Neural cell (in vitro differentiated cells): ENCODE measurements around the gene DENND5A. TPM values are rescaled to one million over a fixed set of nuclear protein-coding genes. Genes with fewer than 3 reads are reported as not detected.

ENCODE experiments used
- H2AFZ ChIP-seq: fragments of 200-600, 300-800 bp; sonication (generic), shearing (Covaris generic); 2 replicates; pipeline ENCODE4 v1.6.0; 2014; ENCODE audit warnings: low read depth, mild to moderate bottlenecking, antibody characterized with exemption, low read length, moderate library complexity
- H3F3A ChIP-seq: fragments of 200-600 bp; shearing (Covaris generic); 2 replicates; pipeline ENCODE4 v1.6.1; 2016; ENCODE audit warnings: mild to moderate bottlenecking, moderate library complexity, mixed read lengths, antibody characterized with exemption, low read length; ENCODE audit not compliant: insufficient read depth, poor library complexity, severe bottlenecking
- H3K27ac ChIP-seq: fragments of 200-600, 300-800 bp; sonication (generic), shearing (Covaris generic); 2 replicates; pipeline ENCODE4 v1.5.1; 2014; ENCODE audit warnings: mild to moderate bottlenecking, low read length, moderate library complexity
- H3K27me3 ChIP-seq: fragments of 300-800, 200-600 bp; sonication (generic), shearing (Covaris generic); 2 replicates; pipeline ENCODE4 v1.6.0; 2014; ENCODE audit warnings: mild to moderate bottlenecking, low read depth, low read length, moderate library complexity; ENCODE audit not compliant: insufficient read depth
- H3K36me3 ChIP-seq: fragments of 300-800, 200-600 bp; sonication (generic), shearing (Covaris generic); 2 replicates; pipeline ENCODE4 v1.5.1; 2014; ENCODE audit warnings: mild to moderate bottlenecking, antibody characterized with exemption, low read length, moderate library complexity; ENCODE audit not compliant: insufficient read depth
- H3K4me2 ChIP-seq: fragments of 300-800, 200-600 bp; sonication (generic), shearing (Covaris generic); 2 replicates; pipeline ENCODE4 v1.6.0; 2014; ENCODE audit warnings: mild to moderate bottlenecking, low read length
- H3K4me3 ChIP-seq: fragments of 300-800, 200-600 bp; sonication (generic), shearing (Covaris generic); 2 replicates; pipeline ENCODE4 v1.5.1; 2014; ENCODE audit warnings: mild to moderate bottlenecking, low read length, moderate library complexity
- H3K79me2 ChIP-seq: fragments of 200-600 bp; shearing (Covaris generic); replicated peaks from 2 replicates; pipeline ENCODE4 v1.6.0; 2014; ENCODE audit warnings: mild to moderate bottlenecking, low read length, moderate library complexity; ENCODE audit not compliant: insufficient read depth
- H3K9ac ChIP-seq: fragments of 300-800, 200-600 bp; sonication (generic), shearing (Covaris generic); 2 replicates; pipeline ENCODE4 v1.6.1; 2016; ENCODE audit warnings: mild to moderate bottlenecking, low read length, mixed read lengths
- H3K9me2 ChIP-seq: fragments of 200-600 bp; shearing (Covaris generic); 2 replicates; pipeline ENCODE4 v1.6.1; 2016; ENCODE audit warnings: mild to moderate bottlenecking, low read length, mixed read lengths; ENCODE audit not compliant: insufficient read depth
- H3K9me3 ChIP-seq: fragments of 200-600, 300-800 bp; sonication (generic), shearing (Covaris generic); 2 replicates; pipeline ENCODE4 v1.6.1; 2016; ENCODE audit warnings: mild to moderate bottlenecking, mixed run types, low read length, moderate library complexity, mixed read lengths
- H4K20me1 ChIP-seq: fragments of 200-600 bp; shearing (Covaris generic); 2 replicates; pipeline ENCODE4 v1.6.1; 2016; ENCODE audit warnings: mild to moderate bottlenecking, mixed run types; ENCODE audit not compliant: insufficient read depth
- CTCF ChIP-seq: fragments of 450-650 bp; IDR thresholded peaks from 2 replicates; pipeline ENCODE4 v1.5.1; 2014; ENCODE audit warnings: antibody characterized with exemption, mild to moderate bottlenecking, moderate library complexity; ENCODE audit not compliant: poor library complexity, severe bottlenecking
- EP300 ChIP-seq: fragments of 450-650 bp; conservative IDR thresholded peaks from 2 replicates; pipeline ENCODE4 v1.6.1; 2014; ENCODE audit warnings: antibody characterized with exemption, mild to moderate bottlenecking, moderate library complexity; ENCODE audit not compliant: poor library complexity, severe bottlenecking
- EZH2 ChIP-seq: fragments of 200-600, 300-800 bp; shearing (Covaris generic), sonication (generic); IDR thresholded peaks from 2 replicates; pipeline ENCODE4 v1.6.1; 2014; ENCODE audit warnings: antibody characterized with exemption, low read length, borderline replicate concordance, mild to moderate bottlenecking; ENCODE audit not compliant: insufficient read depth, poor library complexity, severe bottlenecking
- MXI1 ChIP-seq: fragments of 450-650 bp; conservative IDR thresholded peaks from 2 replicates; pipeline ENCODE4 v1.6.1; 2014; ENCODE audit warnings: antibody characterized with exemption, mild to moderate bottlenecking; ENCODE audit not compliant: poor library complexity, severe bottlenecking
- POLR2AphosphoS5 ChIP-seq: IDR thresholded peaks from 2 replicates; pipeline ENCODE4 v1.6.1; 2012
- RAD21 ChIP-seq: fragments of 450-650 bp; conservative IDR thresholded peaks from 2 replicates; pipeline ENCODE4 v1.6.1; 2014; ENCODE audit warnings: antibody characterized with exemption, mild to moderate bottlenecking, moderate library complexity
- REST ChIP-seq: IDR thresholded peaks from 2 replicates; pipeline ENCODE4 v1.6.1; 2012; ENCODE audit warnings: borderline replicate concordance
- SMC3 ChIP-seq: fragments of 450-650 bp; conservative IDR thresholded peaks from 2 replicates; pipeline ENCODE4 v1.6.1; 2014; ENCODE audit warnings: antibody characterized with exemption, mild to moderate bottlenecking, moderate library complexity; ENCODE audit not compliant: poor library complexity
- TAF1 ChIP-seq: IDR thresholded peaks from 2 replicates; pipeline ENCODE4 v1.6.1; 2012; ENCODE audit warnings: low read depth
- polyA plus RNA-seq: library from polyadenylated mRNA; depleted of rRNA; stranded (reverse); fragments of >200 nt; gene quantifications from 2 replicates; pipeline ENCODE4 v1.2.3, GENCODE V29; 2014

Gene DENND5A
- polyA plus RNA-seq, 1 donor from 2014 or later, result 75.6 TPM

GRCh38 chr11:9160166-9160565 is 105.0 kb downstream of the DENND5A start:
- Histone ChIP-seq H3K36me3 (no peaks in the 10 kb centered on the region), H2AFZ (no peak overlapping the region), H3K27ac (no peak overlapping the region), H3K4me2 (no peak overlapping the region), H4K20me1 (no peaks in the 10 kb centered on the region), H3K79me2 (no peaks in the 10 kb centered on the region), H3K27me3 (no peaks in the 10 kb centered on the region), H3K4me3 (no peak overlapping the region), H3K9me2 (no peaks in the 10 kb centered on the region), H3K9ac (no peak overlapping the region), H3K9me3 (no peaks in the 10 kb centered on the region), H3F3A (no peaks in the 10 kb centered on the region)
- TF ChIP-seq TAF1 (no peak), MXI1 (no peak), EP300 (no peak), EZH2 (no peak), POLR2AphosphoS5 (no peak), CTCF (no peak), RAD21 (no peak), SMC3 (no peak), REST (no peak)

- no peak overlapping the region for H3K4me2 ChIP-seq
- H4K20me1 ChIP-seq, result no peaks in the 10 kb centered on the region
- H3K36me3 ChIP-seq, result no peaks in the 10 kb centered on the region
- no peak overlapping the region for H3K4me3 ChIP-seq
- no peaks in the 10 kb centered on the region for H3K27me3 ChIP-seq
- no peaks in the 10 kb centered on the region for H3K79me2 ChIP-seq
- no peaks in the 10 kb centered on the region for H3F3A ChIP-seq
- no peak overlapping the region for H2AFZ ChIP-seq
- no peaks in the 10 kb centered on the region for H3K9me2 ChIP-seq
- TF ChIP-seq EP300 (no peak), EZH2 (no peak), REST (no peak)
- no peak overlapping the region for H3K9ac ChIP-seq
- no peak overlapping the region for H3K27ac ChIP-seq
- H3K9me3 ChIP-seq, result no peaks in the 10 kb centered on the region
Measured at GRCh38 chr11:9158898-9159391, 106.2 kb downstream of the DENND5A start.
